Esophagus squamous epithelium (tissue), 5 donors: Measurements from ENCODE around the gene ENTPD1. TPM values are rescaled to one million over a fixed set of nuclear protein-coding genes. Genes with fewer than 3 reads are reported as not detected.

ENCODE experiments used
- DNase-seq: peaks from one replicate; lab custom pipeline; 2025; lab: John Stamatoyannopoulos, UW
- H3K27ac ChIP-seq, 4 donors: fragments of 200-600 bp; sonication (generic); one replicate each; pipeline ENCODE4 v1.5.1; 2016 to 2019; ENCODE audit warnings: mild to moderate bottlenecking in 1 of 4
- H3K27me3 ChIP-seq, 4 donors: fragments of 200-600 bp; sonication (generic); 1 replicate in 3 of 4; 2 replicates in 1 of 4; pipeline versions ENCODE4 v1.5.1 to v1.6.0; 2017 to 2021; ENCODE audit warnings: antibody characterized with exemption in 1 of 4
- H3K36me3 ChIP-seq, 3 donors: fragments of 200-600 bp; sonication (generic); one replicate each; pipeline ENCODE4 v1.5.1; 2016 to 2019
- H3K4me1 ChIP-seq, 3 donors: fragments of 200-600 bp; sonication (generic); one replicate each; pipeline ENCODE4 v1.5.1; 2017 to 2019
- H3K4me3 ChIP-seq, 4 donors: fragments of 200-600 bp; sonication (generic); 1 replicate in 3 of 4; 2 replicates in 1 of 4; pipeline ENCODE4 v1.5.1; 2016 to 2019; ENCODE audit warnings: mild to moderate bottlenecking in 2 of 4, moderate library complexity in 1 of 4
- H3K9me3 ChIP-seq, 3 donors: fragments of 200-600 bp; sonication (generic); one replicate each; pipeline ENCODE4 v1.5.1; 2016 to 2019
- POLR2A ChIP-seq, 4 donors: fragments of 450-650 bp; IDR thresholded peaks; one replicate each; pipeline ENCODE4 v1.6.1; 2017; ENCODE audit warnings: antibody characterized with exemption in 4 of 4, mild to moderate bottlenecking in 4 of 4, moderate library complexity in 3 of 4
- WGBS, 2 donors: methylation state at CpG; one replicate each; pipeline ENCODE4 v1.1.5; 2018; 5-methylcytosine and 5-hydroxymethylcytosine counted together
- intact Hi-C: fragments of 100-400 bp; cut with DNase I; formaldehyde crosslinking; loops from one replicate; pipeline ENCODE4 v1.15.0; 2022
- total RNA-seq, 4 donors: library from RNA; depleted of rRNA; stranded (reverse); fragments of >200 nt; gene quantifications; one replicate each; pipeline ENCODE4 v1.1.0, GENCODE V29; 2016
- TF ChIP-seq, protein P1 (sequence below), 6 experiments: fragments of 450-650 bp in 4 of 6; fragments of 200-600 bp in 2 of 6; sonication (generic) in 2 of 6; IDR thresholded peaks; one replicate each; pipeline ENCODE4 v1.5.1; 2016 to 2019; ENCODE audit warnings: antibody characterized with exemption in 6 of 6, mild to moderate bottlenecking in 4 of 6, moderate library complexity in 4 of 6
- donor health status: DM: yes; HTN: yes; CAD: no.

The ENTPD1 gene
- total RNA-seq, 4 donors from 2014 or later = 7.7 to 34.5 (median 10.1) TPM

- peak overlapping the region in 1 of 4 donors; percentile 58 for H3K27ac ChIP-seq
- 67 to 77% methylated on average over 1 of the region's 1 CpG for WGBS, 2 donors
These were observed 29.4 kb downstream of the ENTPD1 start for GRCh38 chr10:95785317-95785716.

GRCh38 chr10:95785942-95786669 lies 30.1 kb downstream of the ENTPD1 start:
- no peak for DNase-seq
- intact Hi-C loops = no loop called here
- H3K27me3 ChIP-seq = no peaks in the 10 kb centered on the region
- peak overlapping the region in 1 of 4 donors; percentile 36 for H3K27ac ChIP-seq
- no peaks in the 10 kb centered on the region for H3K36me3 ChIP-seq
- 74 to 85% methylated on average over 5 of the region's 5 CpGs for WGBS, 2 donors
- TF ChIP-seq POLR2A (IDR thresholded peaks at IDR 0.05) = no peak
- TF ChIP-seq, protein P1, sequence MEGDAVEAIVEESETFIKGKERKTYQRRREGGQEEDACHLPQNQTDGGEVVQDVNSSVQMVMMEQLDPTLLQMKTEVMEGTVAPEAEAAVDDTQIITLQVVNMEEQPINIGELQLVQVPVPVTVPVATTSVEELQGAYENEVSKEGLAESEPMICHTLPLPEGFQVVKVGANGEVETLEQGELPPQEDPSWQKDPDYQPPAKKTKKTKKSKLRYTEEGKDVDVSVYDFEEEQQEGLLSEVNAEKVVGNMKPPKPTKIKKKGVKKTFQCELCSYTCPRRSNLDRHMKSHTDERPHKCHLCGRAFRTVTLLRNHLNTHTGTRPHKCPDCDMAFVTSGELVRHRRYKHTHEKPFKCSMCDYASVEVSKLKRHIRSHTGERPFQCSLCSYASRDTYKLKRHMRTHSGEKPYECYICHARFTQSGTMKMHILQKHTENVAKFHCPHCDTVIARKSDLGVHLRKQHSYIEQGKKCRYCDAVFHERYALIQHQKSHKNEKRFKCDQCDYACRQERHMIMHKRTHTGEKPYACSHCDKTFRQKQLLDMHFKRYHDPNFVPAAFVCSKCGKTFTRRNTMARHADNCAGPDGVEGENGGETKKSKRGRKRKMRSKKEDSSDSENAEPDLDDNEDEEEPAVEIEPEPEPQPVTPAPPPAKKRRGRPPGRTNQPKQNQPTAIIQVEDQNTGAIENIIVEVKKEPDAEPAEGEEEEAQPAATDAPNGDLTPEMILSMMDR (IDR thresholded peaks at IDR 0.05) = no peak
- no peaks in the 10 kb centered on the region for H3K9me3 ChIP-seq
- H3K4me1 ChIP-seq = peaks cover 0 to 36% (median 17%) of the 10 kb centered on the region in 3 donors
- no peak overlapping the region for H3K4me3 ChIP-seq

More at GRCh38 chr10:95785317-95785716, 29.4 kb downstream of the ENTPD1 start:
- no peaks in the 10 kb centered on the region for H3K27me3 ChIP-seq
- intact Hi-C loops = no loop called here
- no peak for DNase-seq
- TF ChIP-seq, protein P1 (IDR thresholded peaks at IDR 0.05) = no peak
- TF ChIP-seq POLR2A (IDR thresholded peaks at IDR 0.05) = no peak
- no peaks in the 10 kb centered on the region for H3K36me3 ChIP-seq
- peaks cover 0 to 36% (median 17%) of the 10 kb centered on the region in 3 donors for H3K4me1 ChIP-seq
- H3K9me3 ChIP-seq = no peaks in the 10 kb centered on the region
- no peak overlapping the region for H3K4me3 ChIP-seq

- Histone ChIP-seq H3K27me3 (no peaks in the 10 kb centered on the region), H3K27ac (no peak overlapping the region), H3K36me3 (no peaks in the 10 kb centered on the region), H3K9me3 (no peaks in the 10 kb centered on the region), H3K4me1 (peaks cover 0 to 46% (median 19%) of the 10 kb centered on the region in 3 donors), H3K4me3 (no peak overlapping the region)
- TF ChIP-seq POLR2A (IDR thresholded peaks at IDR 0.05) = no peak
- TF ChIP-seq, protein P1 (IDR thresholded peaks at IDR 0.05) = no peak
- intact Hi-C loops = no loop called here
- 77% methylated on average over 1 of the region's 1 CpG for WGBS, 2 donors
- no peak for DNase-seq
These were observed 31.5 kb downstream of the ENTPD1 start for GRCh38 chr10:95787447-95787846.

GRCh38 chr10:95788830-95789229 lies 32.9 kb downstream of the ENTPD1 start:
- no peak overlapping the region for H3K4me3 ChIP-seq
- intact Hi-C loops = no loop called here
- no peak for DNase-seq
- TF ChIP-seq POLR2A (IDR thresholded peaks at IDR 0.05) = no peak
- TF ChIP-seq, protein P1 (IDR thresholded peaks at IDR 0.05) = no peak
- H3K9me3 ChIP-seq = no peaks in the 10 kb centered on the region
- peak overlapping the region in 1 of 4 donors; percentile 24 for H3K27ac ChIP-seq
- WGBS, 2 donors = 49% methylated on average over 2 of the region's 2 CpGs
- H3K4me1 ChIP-seq = peaks cover 5 to 54% (median 27%) of the 10 kb centered on the region in 3 donors
- H3K27me3 ChIP-seq = no peaks in the 10 kb centered on the region
- no peaks in the 10 kb centered on the region for H3K36me3 ChIP-seq

DNA sequence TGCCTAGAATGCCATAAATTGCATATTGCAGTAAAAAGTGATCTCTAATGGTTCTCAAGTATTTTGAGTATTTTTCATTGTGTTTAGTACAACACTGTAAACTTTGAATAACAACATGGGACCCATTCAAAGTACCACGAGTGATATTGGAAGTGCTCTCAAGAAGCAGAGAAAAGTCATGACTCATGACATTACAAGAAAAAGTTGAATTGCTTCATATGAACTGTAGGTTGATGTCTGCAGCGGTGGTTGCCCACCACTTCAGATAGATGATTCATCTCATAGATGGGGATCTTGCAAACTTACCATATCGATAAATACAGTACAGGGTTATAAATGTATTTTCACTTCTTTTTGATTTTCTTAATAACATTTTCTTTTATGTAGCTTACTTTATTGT lies 33.9 kb downstream of the ENTPD1 start:
- DNase-seq = no peak
- TF ChIP-seq POLR2A (IDR thresholded peaks at IDR 0.05) = no peak
- TF ChIP-seq, protein P1 (IDR thresholded peaks at IDR 0.05) = no peak
- intact Hi-C loops = no loop called here
- Histone ChIP-seq H3K27ac (no peak overlapping the region), H3K4me1 (peaks cover 5 to 55% (median 30%) of the 10 kb centered on the region in 3 donors), H3K27me3 (no peaks in the 10 kb centered on the region), H3K4me3 (no peak overlapping the region), H3K36me3 (no peaks in the 10 kb centered on the region), H3K9me3 (no peaks in the 10 kb centered on the region)
- 53 to 75% methylated on average over 3 of the region's 3 CpGs for WGBS, 2 donors
